ENCODE data around the gene FHIT. TPM values are rescaled to one million over a fixed set of nuclear protein-coding genes. Genes with fewer than 3 reads are reported as not detected.

FHIT gene
- total RNA-seq, 4 donors from 2014 or later, result 4.6 to 6.1 (median 5.7) TPM

DNA sequence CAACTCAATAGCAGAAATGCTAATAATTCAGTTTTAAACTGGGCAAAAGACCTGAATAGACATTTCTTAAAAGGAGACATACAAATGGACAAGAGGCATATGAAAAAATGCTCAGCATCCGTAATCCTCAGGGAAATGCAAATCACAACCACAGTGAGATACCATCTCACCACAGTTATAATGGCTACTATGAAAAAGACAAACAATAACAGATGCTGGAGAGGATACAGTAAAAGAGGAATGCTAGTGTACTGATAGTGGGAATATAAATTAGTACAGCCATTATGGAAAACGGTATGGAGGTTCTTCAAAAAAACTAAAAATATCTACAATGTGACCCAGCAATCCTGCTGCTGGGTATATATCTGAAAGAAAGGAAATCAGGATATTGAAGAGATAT lies 367.2 kb downstream of the FHIT start:
- TF ChIP-seq EP300 (IDR thresholded peaks at IDR 0.05) (no peak), POLR2A (IDR thresholded peaks at IDR 0.05; ENCODE audit: low read depth) (no peak), POLR2AphosphoS5 (IDR thresholded peaks at IDR 0.05) (no peak)
- TF ChIP-seq, protein P1, sequence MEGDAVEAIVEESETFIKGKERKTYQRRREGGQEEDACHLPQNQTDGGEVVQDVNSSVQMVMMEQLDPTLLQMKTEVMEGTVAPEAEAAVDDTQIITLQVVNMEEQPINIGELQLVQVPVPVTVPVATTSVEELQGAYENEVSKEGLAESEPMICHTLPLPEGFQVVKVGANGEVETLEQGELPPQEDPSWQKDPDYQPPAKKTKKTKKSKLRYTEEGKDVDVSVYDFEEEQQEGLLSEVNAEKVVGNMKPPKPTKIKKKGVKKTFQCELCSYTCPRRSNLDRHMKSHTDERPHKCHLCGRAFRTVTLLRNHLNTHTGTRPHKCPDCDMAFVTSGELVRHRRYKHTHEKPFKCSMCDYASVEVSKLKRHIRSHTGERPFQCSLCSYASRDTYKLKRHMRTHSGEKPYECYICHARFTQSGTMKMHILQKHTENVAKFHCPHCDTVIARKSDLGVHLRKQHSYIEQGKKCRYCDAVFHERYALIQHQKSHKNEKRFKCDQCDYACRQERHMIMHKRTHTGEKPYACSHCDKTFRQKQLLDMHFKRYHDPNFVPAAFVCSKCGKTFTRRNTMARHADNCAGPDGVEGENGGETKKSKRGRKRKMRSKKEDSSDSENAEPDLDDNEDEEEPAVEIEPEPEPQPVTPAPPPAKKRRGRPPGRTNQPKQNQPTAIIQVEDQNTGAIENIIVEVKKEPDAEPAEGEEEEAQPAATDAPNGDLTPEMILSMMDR (IDR thresholded peaks at IDR 0.05), result no peak
- H3K4me1 ChIP-seq, result no peaks in the 10 kb centered on the region
- WGBS, result 94% methylated on average over 2 of the region's 2 CpGs
- DNase-seq (ENCODE audit: extremely low spot score), result no peak
- no peaks in the 10 kb centered on the region for H3K36me3 ChIP-seq
- H3K4me3 ChIP-seq, result no peak overlapping the region
- no peak overlapping the region for H3K27ac ChIP-seq (replicated peaks in 1 of 4)
- intact Hi-C loops (cut with DNase I), result no loop called here
- H3K9me3 ChIP-seq, result peaks cover 0 to 23% (median 12%) of the 10 kb centered on the region in 4 donors
- no peaks in the 10 kb centered on the region for H3K27me3 ChIP-seq

DNA sequence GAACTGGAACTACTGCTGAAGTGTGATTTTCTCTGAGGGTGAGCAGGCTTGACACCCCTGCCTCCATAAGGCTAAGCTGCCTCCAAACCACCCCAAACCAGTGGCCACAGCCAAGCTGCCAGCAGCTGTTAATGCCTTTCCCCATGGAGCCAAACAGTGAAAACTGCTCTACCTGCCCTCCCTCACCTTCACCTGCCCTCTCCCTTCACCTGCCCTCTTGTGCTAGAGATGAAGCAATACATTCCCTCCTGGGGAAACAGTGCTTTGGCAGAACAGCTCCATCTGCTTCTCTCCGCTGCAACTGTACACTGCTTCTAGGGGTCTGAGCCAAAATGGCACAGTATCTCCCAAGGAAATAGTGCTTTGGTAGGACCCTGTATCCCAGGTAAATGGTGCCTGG lies 374.1 kb downstream of the FHIT start:
- DNase-seq (ENCODE audit: extremely low spot score), result no peak
- Histone ChIP-seq H3K27ac (replicated peaks in 1 of 4) (no peak overlapping the region), H3K36me3 (no peaks in the 10 kb centered on the region), H3K9me3 (peaks cover 0 to 15% (median 8%) of the 10 kb centered on the region in 4 donors), H3K4me1 (no peaks in the 10 kb centered on the region), H3K27me3 (no peaks in the 10 kb centered on the region), H3K4me3 (no peak overlapping the region)
- TF ChIP-seq POLR2A (IDR thresholded peaks at IDR 0.05; ENCODE audit: low read depth), result no peak
- no peak for TF ChIP-seq POLR2AphosphoS5 (IDR thresholded peaks at IDR 0.05)
- TF ChIP-seq, protein P1 (IDR thresholded peaks at IDR 0.05), result no peak
- 100% methylated on average over 1 of the region's 1 CpG for WGBS
- intact Hi-C loops (cut with DNase I), result no loop called here

DNA sequence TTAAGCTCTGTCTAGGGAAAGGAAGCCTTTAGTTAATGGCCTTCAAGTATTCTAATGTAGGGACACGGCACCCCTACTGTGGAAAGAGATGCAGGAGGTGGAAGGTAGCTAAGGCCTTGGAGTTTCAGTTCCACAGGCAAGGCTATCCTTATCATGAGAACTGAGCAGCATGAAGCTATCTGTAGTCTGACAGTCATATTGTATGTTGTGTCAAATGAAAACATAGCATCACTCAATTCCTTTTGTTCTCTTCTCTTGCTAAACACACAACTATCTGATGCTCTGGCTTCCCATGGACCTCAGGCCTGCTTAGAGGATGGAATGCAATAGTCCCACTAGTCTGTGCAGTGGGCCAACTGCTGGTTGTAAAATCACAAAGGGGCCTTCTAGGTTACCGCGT lies 380.9 kb downstream of the FHIT start:
- Histone ChIP-seq H3K27me3 (no peaks in the 10 kb centered on the region), H3K4me3 (no peak overlapping the region), H3K27ac (replicated peaks in 1 of 4) (no peak overlapping the region), H3K4me1 (no peaks in the 10 kb centered on the region), H3K36me3 (no peaks in the 10 kb centered on the region), H3K9me3 (no peaks in the 10 kb centered on the region)
- TF ChIP-seq, protein P1 (IDR thresholded peaks at IDR 0.05), result no peak
- TF ChIP-seq POLR2AphosphoS5 (IDR thresholded peaks at IDR 0.05), result no peak
- TF ChIP-seq EP300 (IDR thresholded peaks at IDR 0.05), result no peak
- intact Hi-C loops (cut with DNase I), result no loop called here
- no peak for DNase-seq (ENCODE audit: extremely low spot score)
- 100% methylated on average over 3 of the region's 3 CpGs for WGBS

DNA sequence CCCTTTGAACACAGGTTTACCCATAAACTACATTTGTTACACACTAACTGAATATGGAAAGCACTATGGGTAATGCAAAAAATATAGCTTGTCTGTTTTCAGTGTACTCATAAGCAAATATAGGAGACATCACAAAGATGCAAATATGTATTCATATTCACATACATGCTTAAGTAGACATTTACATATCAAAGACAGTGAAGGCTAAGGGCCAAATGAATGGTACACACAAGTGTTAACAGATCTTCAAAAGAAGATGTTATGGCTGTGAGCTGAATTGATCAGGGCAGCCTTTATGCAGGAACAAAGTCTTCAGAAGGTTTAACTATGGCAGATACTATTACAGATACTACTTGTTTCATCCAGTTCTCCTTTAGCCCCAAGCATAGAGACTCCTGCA lies 384.1 kb downstream of the FHIT start:
- no peak for DNase-seq (ENCODE audit: extremely low spot score)
- H3K36me3 ChIP-seq, result no peaks in the 10 kb centered on the region
- H3K4me1 ChIP-seq, result no peaks in the 10 kb centered on the region
- no peak overlapping the region for H3K4me3 ChIP-seq
- no peaks in the 10 kb centered on the region for H3K9me3 ChIP-seq
- H3K27me3 ChIP-seq, result no peaks in the 10 kb centered on the region
- H3K27ac ChIP-seq (replicated peaks in 1 of 4), result no peak overlapping the region
- TF ChIP-seq POLR2AphosphoS5 (IDR thresholded peaks at IDR 0.05) (no peak), POLR2A (IDR thresholded peaks at IDR 0.05; ENCODE audit: low read depth) (no peak), EP300 (IDR thresholded peaks at IDR 0.05) (no peak)
- TF ChIP-seq, protein P1 (IDR thresholded peaks at IDR 0.05), result no peak
- intact Hi-C loops (cut with DNase I), result no loop called here

DNA sequence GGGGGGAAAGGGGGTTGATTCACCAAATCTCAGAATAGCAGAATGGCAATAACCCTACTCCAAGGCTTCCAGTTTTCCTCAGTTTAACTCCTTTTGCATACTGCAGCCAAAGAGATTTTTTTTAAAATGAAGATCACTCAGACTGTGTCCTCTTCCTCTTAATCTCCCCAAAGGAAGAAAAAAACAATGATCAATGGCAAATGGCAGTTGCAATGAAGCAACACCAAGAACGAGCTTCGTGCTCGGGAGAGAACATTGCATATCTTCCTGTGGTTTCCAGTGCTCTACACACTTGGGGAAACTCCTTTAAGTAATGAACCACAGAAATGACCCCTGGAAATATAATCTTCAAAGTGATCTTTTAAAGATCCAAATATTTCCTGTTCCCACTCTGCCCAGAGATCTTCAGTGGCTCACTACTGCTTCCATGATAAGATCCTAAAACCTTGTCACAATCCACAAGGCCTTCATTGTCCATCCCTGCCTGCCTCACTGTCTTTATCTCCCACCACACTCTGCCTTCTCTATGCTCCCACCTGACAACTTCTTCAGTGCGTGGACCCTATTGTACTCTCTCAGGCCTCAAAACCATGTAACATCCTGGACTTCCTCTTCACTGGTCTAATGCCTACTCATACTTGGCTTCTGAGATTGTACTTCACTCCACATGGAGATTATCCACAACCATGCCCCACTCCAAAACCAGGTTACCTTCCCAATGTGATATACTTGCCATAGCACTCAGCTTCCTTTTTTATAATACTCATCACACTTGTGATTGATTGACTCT lies 394.8 kb downstream of the FHIT start:
- H3K27me3 ChIP-seq, result no peaks in the 10 kb centered on the region
- H3K4me1 ChIP-seq, result no peaks in the 10 kb centered on the region
- H3K27ac ChIP-seq (replicated peaks in 1 of 4), result no peak overlapping the region
- H3K4me3 ChIP-seq, result no peak overlapping the region
- 65% methylated on average over 4 of the region's 4 CpGs for WGBS
- no peak for DNase-seq (ENCODE audit: extremely low spot score)
- intact Hi-C loops (cut with DNase I), result no loop called here
- no peak for TF ChIP-seq EP300 (IDR thresholded peaks at IDR 0.05)
- TF ChIP-seq, protein P1 (IDR thresholded peaks at IDR 0.05), result no peak
- no peak for TF ChIP-seq POLR2AphosphoS5 (IDR thresholded peaks at IDR 0.05)
- no peak for TF ChIP-seq POLR2A (IDR thresholded peaks at IDR 0.05; ENCODE audit: low read depth)
- no peaks in the 10 kb centered on the region for H3K36me3 ChIP-seq
- peaks cover 0 to 5% (median 0%) of the 10 kb centered on the region in 4 donors for H3K9me3 ChIP-seq

Measured in esophagus muscularis mucosa (tissue), 4 donors.